HG03378 (cell line): Measurements from ENCODE around the gene PRPH2.
"Not testable (repeated sequence)": the region's sequence is repeated elsewhere in the genome, so short reads cannot be mapped to it uniquely, and the experiment has no call there.

Experiments
- ATAC-seq: cut with Tn5 transposase; IDR thresholded peaks from one replicate; pipeline ENCODE4 v1.9.1; 2021; ENCODE audit warnings: mild to moderate bottlenecking, moderate library complexity; ENCODE audit not compliant: unreplicated experiment

Gene PRPH2

DNA sequence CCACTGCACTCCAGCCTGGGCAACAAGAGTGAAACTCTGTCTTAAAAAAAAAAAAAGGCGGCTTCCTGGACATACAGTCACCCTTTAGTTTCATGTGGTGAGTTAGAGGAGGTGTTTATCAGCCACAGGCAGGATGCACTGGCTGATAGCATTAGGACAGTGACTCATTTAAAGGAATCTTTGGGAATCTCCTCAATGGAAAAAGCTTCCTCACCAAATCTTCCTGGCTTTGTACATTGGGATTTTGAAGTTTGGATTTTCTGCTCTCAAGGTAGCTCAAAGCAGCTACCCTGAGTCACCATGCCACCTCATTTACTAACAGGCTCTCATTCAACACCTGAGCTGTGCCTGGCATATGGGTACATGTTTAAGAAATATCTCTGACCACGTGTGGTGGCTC lies 20.2 kb downstream of the PRPH2 start:
- no peak for ATAC-seq

DNA sequence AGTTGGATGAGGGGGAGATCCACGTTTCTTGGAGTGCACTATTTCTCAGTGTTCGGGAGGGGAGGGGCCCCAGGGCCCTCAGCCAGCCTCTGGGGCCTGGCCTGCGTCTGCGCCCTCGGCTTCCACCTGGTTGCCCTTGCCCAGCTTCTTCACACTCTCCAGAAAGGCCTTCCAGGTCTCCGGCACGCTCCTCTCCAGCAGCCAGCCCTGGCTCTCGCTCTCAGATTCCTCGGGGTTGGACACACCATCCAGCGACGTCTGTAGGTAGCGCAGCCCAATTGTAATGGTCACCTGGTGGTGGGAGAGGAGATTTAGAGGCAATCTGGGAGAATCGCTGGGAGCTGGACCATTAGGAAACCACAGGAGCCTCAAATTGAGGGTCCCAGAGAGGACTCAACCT lies 24.2 kb downstream of the PRPH2 start:
- ATAC-seq: no peak

DNA sequence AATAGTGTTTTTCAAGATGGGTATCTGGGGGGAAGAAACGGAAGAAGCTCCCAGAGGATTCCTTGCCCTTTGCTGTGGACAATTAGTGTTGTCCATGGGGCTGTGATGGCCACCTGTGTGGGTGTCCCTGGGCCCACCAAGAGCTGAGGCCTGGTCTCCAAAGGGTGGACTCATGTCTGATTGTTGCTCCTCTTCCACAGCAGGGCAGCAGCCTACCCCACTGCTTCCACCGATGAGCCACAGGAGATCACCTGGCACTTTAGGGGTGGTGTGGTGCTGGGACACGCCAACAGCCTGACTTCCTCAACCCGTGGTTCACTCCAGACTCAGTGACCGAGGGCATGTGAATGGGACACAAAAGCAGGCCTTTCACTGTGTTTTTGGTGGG lies 25.1 kb downstream of the PRPH2 start:
- no peak for ATAC-seq

DNA sequence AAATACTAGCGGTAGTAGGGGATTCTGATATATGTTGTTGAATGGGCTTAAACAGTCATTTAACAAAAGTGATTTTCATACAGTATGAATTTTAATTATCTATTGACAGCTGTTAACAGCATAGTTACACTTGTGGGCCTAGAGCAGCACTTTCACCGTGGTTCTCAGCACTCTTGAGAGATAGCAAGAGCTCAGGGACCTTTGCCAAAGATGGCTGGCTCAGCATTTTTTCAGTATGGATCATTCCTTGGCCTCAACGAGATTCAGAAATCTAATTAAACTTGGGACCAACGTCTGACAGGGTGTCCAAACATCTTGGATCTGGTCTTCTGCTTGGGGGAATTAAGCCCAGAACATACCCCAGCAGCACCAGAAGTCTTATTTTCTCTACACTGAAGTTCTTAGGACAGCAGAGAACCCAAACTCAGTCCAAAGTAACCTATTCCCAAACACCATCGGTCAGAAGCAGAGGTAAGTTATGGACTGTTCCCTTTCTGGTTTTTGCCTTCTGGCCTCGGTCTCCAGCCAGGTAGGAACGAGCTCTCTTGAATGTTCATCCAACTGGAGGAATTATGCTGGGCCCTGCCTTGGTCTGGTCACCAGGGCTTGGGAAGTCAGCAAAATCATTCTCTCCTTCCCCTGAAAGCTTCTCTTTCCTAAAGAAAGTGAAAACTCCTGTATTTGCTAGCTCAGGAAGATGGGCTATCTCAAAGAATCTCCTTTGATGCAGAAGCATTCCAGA lies 25.7 kb downstream of the PRPH2 start:
- ATAC-seq: no peak

DNA sequence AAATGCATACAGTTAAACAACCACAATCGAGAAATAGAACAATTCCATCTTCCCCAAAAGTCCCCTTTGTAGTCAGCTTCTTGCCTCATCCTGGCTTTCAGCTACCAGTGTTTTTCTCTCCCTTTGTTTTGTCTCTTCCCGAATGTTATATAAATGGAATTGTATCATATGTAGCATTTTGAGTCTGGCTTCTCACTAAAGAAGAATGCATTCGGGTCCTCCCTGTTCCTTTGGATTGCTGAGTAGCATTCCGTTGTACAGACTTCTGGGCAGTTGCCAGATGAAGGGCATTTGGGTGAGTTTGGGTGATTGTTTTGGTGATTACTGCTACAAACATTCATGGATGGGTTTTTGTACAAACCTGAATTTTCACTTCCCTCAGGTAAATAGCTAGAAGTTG lies 27.8 kb downstream of the PRPH2 start:
- no peak for ATAC-seq

DNA sequence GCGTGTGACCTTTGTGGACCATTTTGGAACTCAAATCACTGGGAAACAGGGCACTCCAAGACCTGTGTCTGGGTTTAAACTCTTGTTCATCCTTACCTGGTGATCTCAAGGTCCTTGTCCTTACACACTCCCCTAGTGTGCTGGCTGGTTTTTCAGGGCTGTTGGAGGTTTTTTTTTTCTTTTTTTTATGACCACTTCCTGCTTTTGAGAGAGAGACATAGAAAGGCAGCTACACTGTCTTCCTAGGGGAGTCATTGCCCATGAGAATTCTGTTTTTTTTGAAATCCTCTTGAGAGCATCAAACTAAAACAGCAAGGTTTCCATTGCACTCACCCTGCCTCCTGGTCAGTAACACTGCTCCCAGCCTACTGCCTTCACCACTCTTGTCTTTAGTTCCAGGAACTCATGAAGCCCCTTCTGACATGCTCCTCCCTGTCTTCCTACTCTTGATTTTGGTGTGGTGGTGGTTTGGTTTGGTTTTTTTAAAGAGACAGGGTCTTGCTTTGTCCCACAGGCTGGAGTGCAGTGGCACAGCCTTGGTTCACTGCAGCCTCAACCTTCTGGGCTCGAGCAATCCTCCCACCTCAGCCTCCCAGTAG lies 28.6 kb downstream of the PRPH2 start:
- ATAC-seq: no peak

DNA sequence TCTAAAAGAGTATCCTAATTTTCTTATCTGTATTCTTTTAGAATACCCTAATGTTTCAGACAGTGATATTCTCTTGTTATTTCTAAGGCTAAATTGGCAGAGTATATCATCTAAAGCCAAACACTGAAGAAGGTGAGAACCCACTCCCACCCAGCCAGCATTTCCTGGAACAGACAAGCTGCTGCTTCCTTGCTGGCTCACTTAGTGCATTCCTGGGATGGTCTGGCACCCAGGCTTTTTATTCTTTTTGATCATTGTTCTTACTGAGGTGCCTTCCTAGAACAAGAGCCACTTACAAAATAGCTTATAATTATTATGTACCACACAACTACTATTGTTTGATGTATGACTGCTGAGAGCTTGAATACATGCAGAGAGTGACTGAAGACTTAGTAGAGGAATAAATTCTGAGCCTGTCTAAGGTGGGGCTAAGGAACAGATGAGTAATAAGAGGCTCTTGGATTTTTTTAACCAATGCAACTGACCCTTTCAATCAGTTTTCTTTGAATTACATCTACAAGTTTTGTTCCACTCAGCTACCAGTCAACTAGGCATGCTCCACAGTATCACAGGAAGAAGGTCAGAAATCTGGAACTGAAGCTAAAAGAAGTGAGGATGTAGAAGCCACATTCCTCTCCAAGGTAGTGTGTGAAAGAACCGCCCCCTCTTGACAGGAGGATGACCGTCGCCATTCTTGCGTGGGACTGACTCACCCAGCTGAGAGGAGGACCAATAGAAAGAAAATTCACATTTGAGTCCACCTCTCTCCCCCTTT lies 30.1 kb downstream of the PRPH2 start:
- no peak for ATAC-seq

DNA sequence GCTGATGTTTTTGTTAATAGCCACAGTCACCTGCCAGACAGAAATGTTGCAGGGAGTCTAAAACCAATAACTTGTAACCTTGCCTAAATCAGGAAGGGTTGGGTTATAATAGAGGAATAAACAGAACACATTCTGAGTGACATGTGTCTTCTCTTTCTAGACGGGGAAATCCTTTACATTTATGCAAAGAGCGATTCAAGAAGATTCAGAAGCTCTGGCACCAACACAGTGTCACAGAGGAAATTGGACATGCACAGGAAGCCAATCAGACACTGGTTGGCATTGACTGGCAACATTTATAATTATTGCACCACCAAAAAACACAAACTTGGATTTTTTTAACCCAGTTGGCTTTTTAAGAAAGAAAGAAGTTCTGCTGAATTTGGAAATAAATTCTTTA lies 31.5 kb downstream of the PRPH2 start:
- ATAC-seq: no peak

DNA sequence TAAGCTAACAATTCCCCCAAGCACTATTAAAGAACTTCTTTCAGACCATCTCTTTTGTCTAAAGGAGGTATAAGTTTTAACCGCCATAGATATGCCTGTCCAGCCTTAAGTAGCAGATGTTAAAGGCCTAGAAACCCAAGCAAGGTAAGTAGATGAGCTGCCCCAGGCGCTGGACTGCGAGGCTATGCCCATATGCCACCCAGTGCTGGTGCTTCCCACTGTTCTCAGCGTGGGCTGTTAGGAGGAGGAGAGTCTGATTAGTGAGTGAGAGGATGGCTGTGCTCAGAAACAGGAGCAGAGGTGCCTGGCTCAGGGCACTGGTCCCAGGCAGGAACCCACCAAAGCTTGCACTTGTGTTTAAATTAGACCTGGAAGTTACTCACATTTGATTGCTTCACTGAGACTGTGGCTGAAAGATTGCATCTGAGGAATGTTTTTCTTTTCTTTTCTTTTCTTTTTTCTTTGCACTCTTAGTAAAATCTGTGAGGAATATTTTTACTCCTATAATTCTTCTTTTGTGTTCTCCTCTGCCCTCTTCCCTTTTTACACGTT lies 32.2 kb downstream of the PRPH2 start:
- no peak for ATAC-seq

DNA sequence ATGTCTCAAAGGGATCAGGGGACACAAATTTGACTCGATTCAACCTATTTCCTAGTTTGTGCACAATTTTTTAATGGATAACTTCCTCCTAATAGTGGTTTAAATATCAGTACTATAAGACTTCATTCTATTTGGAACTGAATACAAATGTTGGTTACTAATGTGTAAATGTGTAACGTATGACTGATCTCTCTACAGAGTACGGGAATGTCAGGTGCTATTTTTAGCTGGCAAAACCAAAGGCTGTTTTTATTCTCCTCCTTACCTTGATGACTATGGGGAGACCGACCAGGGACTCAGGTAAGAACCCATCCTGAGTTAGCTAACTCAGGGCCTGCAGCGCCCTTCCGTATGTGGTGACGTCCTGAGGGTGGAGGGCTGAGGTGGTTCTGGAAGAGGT lies 33.0 kb downstream of the PRPH2 start:
- ATAC-seq: no peak

DNA sequence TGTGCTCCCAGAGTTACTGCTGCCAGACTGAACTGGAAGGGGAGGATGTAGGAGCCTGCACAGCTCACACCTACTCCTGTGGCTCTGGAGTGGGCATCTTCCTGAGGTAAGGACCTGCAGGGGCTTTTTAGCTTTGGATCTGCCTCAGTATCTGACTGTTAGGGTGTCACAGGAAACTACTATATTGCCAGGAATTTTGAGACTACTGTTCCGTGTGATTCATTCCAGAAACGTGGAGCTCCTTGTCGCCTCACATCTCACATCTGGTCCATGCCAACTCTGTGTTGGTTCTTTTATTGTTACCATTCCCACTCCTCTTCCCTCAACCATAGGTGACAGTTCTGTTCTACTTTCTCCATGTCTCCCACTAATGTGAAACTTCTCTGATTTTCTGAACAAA lies 34.1 kb downstream of the PRPH2 start:
- no peak for ATAC-seq

DNA sequence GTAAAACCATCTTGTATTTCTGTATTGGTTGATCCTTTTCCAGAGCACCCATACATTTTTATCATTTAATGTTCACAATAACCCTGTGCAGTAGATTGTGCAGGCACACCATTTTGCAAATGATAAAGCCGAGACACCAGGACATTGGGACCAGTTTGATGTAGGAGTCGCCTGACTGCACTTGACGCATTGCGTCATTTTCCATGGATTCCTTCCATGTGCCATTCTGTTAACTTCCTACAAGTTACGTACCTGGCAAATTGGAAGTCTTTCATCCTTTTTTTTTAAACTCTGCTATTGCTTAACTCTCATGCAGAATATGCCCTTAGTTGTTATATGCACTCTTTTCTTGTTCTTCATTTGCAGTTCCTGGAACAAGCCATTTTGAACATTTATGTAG lies 43.0 kb downstream of the PRPH2 start:
- ATAC-seq: no peak

DNA sequence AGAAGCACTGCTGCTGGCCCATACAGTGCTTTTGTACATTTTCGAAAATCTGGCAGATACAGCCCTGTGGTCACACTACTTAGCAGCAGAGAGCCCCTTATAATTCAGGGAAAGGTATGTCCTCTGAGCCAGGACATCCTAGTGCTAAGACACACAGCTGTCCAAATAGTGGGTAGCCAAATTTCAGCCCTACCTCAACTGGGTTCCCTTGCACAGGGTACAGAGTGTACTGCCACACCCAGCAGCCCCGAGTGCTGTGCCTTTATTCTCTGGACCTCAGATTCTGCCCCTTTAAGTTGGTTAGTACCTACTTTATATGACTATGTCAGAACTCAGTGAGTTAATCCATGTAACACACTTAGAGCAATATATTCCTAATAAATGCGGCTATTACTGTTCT lies 47.6 kb downstream of the PRPH2 start:
- ATAC-seq: no peak

DNA sequence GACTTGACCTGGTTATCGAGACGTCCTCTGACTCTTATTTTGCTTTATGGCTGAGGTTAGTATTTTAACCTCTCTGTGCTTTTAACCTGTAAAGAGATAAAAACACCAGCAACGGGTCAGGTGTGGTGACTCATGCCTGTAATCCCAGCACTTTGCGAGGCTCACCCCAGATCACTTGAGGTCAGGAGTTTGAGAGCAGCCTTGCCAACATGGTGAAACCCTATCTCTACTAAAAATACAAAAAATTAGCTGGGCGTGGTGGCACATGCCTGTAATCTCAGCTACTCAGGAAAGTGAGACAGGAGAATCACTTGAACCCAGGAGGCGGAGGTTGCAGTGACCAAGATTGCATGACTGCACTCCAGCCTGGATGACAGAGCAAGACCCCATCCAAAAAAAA lies 48.0 kb downstream of the PRPH2 start:
- not testable (repeated sequence) for ATAC-seq

DNA sequence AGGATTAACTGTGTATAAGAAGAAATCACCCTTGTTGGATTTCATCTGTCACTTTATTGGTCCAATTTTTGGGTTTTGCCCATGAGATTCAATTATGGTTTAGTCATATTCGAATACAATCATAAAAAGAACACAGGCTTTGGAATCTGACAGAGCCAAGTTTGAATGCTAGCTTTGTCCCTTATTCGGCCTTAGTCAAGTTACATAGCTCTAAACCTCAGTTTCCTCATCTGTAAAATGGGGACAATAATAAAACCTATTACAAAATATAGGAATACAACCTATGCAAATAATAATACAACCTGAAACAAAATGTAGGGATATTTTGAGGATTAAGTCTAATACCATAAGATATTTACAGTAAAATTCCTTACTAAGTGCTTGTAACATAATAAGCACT lies 57.7 kb downstream of the PRPH2 start:
- no peak for ATAC-seq

DNA sequence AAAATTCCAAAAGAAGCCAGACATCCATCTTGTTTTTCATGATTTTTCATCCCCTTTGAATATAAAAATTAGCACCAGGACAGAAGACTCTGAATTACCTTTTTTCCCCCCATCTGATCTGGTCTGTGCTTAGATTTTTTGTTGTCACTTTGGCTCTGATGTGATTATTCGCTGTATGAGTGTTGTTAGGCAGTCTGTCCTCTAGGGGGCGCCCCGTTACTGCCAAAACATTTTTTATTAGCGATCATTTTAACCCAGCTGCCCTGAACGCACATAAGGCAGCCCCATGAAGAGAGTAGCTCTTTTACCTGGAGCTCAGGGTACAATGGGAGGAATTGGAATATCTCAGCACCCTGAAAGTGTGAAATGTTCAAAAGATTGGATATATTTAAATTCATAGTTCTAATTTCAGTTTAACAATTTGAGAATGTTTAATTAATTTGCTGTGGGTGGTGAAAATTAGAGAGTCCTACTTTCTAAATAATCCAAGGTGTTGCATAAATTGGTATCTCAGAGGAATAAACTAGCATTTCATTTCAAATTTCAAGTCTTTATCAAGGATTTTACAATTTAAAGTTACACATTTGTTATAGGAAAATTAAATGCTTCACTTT lies 60.8 kb downstream of the PRPH2 start:
- no peak for ATAC-seq

DNA sequence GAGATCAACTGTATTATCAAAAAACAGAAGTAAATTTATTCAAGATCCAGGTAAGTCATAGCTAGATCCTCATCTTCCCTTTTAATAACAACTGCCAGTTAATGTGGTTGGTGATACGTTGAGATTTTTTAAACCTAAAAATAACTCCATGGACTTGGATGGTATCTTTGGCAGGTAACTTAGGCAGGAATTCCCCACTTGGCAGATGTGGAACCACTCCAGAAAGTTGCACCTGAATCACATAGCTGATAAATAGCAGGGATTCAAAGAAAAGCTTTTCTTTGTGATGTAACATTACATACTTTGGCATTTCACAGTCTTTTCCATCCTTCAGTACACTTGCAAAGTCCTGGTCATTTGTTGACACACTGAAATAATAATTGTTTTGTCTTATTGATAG lies 62.6 kb downstream of the PRPH2 start:
- ATAC-seq: no peak

DNA sequence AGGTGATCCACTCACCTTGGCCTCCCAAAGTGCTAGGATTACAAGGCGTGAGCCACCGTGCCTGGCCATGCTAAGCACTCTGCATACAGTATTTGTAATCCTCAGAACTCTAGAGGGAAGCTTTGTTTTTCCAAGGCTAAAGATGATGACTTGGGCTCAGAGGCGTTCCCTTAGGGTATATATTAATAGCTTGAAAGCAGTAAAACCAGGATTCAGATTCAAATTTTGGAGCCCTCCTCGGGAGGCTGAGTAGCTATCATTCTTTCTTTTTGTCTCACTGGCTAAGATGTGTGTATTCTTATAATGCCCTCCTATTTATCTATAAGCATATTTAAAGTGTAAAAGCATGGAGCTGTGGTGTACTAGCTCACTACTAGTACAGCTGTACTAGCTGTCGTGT lies 68.5 kb downstream of the PRPH2 start:
- ATAC-seq: no peak

DNA sequence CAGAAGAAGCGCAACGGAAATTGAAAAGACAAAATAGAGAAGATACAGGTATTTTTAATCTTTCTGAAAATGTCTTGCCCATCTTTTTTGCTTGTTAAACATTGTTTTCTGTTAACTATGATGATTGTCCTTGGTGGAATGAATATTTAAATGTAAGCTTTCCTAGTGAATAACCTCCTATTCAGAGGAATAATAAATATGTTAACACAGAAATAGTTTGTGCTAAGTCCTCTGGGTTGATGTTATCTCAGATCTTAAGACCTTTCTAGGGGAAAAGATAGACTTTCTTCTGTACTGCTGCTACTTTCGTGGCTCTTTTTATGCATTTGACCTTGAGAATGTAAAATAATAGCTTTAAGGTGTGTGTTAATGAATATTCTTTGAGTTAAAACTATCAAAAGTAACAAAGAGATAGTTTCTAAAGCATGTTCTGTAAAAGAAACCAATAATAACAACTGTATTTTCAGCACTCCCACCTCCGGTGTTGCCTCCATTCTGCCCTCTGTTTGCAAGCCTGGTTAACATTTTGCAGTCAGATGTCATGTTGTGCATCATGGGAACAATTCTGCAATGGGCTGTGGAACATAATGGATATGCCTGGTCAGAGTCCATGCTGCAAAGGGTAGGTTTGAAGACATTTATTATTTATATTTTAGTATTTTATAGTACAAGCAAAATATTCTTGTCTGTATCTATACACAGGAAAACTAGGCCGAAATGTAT lies 70.2 kb downstream of the PRPH2 start:
- ATAC-seq: no peak
